Limb (tissue), 2 donors: ENCODE data around the gene GARIN1A.
A peak's percentile ranks its signal among the peaks of the same experiment; 100 is the strongest.
"Not testable (repeated sequence)": the region's sequence is repeated elsewhere in the genome, so short reads cannot be mapped to it uniquely, and the experiment has no call there.

ENCODE experiments used
- DNase-seq, 2 donors: peaks; one replicate each; pipeline ENCODE4 v3.0.0-alpha.2; 2016; ENCODE audit errors: extremely low spot score in 2 of 2

Gene GARIN1A

DNA sequence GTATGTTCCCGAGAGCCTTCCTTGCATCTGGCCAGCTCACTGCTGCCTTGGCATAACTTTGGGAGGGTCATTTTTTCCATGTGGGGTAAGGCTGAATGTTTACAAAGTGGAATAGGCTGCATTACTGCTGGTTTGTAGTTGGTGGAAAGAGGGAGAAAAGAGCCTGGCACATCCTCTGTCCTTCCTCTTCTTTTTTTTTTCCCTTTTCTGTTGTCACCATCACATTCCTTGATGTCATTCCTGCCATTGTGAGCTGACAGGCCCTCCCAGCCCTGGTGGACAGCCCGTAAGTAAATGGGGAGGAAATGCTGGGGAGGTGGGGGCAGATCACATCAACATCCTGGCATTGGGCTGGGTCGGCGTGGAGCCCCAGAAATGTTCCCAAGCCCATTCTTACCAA, at the start of gene GARIN1A:
GARIN1A (plus strand) TSS at position 301 of the 400 bp plus-strand sequence. CDS start 106 bp downstream, outside the sequence.
- no peak for DNase-seq

DNA sequence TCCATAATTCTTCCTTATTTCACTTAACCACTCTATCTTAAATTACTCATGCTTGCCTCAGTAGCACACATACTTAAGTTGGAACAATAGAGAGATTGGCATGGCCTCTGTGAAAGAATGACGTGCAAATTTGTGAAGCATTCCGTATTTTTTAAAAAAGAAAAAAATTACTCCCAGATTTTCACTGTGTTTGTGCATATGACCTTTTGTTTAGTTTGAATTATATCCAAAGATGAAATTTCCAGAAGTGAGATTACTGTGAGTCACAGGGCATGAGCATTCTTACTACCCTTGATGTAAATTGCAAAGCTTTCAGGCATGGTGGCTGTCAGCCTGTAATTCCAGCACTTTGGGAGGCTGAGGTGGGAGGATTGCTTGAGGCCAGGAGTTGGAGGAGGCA, 45.0 kb upstream of the GARIN1A start:
- DNase-seq: not testable (repeated sequence)

DNA sequence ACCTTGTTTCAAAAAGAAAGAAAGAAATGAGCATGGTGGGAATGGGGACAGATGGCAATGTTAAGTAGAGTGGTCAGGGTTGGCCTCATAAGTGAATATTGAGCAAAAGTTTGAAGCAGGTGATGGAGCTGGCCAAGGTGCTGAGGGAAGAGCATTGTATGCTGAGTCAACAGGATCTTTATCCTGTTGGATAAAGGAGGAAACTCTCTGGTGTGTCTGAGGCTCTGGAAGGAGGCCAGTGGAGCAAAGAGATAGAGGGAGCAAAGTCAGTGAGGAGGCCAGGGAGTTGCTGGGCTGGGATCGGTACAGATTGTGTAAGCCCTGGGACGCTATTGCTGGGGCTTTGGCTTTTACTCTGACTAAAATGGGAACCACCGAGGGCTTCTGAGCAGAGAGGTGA, 38.2 kb upstream of the GARIN1A start:
- DNase-seq: not testable (repeated sequence)

DNA sequence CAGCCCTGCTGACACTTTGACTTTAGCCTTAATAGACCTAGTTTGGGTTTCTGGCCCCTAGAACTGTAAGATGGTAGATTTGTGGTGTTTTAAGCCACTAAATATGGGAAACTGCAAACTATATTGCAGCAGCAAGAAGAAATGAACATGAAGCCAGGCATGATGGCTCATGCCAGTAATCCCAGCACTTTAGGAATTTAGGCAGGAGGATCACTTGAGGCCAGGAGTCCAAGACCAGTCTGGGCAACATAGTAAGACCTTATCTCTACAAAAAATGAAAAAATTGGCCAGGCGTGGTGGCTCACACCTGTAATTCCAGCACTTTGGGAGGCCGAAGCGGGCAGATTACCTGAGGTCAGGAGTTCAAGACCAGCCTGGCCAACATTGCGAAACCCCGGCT, 26.9 kb upstream of the GARIN1A start:
- not testable (repeated sequence) for DNase-seq

DNA sequence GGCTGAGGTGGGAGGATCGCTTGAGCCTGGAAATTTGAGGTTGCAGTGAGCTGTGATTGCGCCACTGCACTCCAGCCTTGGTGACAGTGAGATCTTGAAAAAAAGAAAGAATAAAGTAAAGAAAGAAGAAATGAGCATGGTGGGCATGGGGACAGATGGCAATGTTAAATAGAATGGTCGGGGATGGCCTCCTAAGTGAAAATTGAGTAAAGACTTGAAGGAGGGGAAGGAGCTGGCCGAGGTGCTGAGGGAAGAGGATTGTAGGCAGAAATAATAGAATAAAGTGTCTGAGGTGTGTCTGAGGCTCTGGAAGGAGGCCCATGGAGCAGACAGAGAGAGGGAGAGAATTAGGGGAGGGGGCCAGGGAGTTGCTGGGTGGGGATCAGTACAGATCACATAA, 26.2 kb upstream of the GARIN1A start:
- not testable (repeated sequence) for DNase-seq

DNA sequence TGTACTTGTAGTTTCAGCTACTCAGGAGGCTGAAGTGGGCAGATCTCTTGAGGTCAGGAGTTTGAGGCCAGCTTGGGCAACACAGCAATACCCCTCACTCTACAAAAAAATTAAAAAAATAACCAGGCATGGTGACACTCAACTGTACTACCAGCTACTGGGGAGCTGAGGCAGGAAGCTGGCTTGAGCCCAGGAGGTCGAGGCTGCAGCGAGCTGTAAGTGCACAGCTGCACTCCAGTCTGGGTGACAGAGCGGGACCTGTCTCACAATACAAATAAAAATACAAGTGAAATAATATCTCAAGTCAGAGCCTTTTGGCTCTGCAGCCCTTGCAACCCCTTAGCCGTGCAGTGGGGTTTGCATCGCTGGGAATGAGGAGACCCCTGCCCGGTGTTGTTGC, 25.2 kb upstream of the GARIN1A start:
- not testable (repeated sequence) for DNase-seq

DNA sequence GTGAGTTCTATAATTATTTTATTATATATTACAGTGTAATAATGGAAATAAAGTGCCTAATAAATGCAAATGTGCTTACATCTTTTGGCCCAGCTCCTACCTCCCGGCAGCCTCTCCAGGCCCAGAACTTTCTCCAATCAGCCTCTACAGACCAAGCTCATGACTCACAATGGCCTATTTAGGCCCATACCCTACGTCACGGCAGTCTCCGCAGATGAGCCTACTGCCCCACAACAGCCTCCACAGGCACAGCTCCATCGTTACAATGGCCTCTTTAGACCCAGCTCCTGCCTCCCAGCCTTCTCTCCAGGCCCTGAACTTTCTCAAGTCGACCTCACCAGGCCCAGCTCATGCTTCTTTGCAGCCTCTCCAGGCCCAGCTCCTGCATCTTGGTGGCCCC, 21.0 kb upstream of the GARIN1A start:
- not testable (repeated sequence) for DNase-seq

DNA sequence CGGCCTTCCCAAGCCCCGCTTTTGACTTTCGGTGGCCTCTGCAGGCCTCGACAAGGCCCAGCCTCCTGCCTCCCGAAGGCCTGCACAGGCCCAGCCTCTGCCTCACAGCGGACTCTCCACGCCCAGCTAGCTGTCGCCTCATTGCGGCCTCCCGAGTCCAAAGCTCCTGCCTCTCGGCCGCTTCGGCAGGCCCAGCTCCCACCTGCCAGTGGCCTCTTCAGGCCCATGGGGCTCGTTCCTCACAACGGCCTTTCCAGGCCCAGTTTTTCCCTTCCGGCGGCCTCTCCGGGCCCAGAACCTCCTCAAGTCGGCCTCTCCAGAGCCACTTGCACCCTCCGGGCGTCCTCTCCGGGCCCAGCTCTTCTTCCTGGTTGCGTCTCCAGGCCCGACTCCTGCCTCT, 19.5 kb upstream of the GARIN1A start:
- not testable (repeated sequence) for DNase-seq

DNA sequence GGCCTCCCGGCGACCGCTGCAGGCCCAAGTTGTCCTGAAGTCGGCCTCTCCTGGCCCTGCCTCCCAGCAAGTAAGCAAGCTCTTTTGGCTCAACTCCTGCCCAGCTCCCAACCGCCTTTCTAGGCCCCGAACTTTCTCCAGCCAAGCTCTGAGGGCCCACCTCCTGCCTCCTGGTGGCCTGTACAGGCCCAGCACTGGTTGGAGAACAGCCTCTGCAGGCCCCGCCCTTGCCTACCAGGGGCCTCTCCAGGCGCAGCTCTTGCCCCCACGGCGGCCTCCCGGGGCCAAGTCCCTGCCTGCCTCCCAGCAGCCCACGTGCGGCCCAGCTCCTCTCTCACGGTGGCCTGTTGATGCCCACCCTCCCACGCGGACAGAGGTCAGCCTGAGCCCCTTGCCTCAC, 18.9 kb upstream of the GARIN1A start:
- DNase-seq: not testable (repeated sequence)

DNA sequence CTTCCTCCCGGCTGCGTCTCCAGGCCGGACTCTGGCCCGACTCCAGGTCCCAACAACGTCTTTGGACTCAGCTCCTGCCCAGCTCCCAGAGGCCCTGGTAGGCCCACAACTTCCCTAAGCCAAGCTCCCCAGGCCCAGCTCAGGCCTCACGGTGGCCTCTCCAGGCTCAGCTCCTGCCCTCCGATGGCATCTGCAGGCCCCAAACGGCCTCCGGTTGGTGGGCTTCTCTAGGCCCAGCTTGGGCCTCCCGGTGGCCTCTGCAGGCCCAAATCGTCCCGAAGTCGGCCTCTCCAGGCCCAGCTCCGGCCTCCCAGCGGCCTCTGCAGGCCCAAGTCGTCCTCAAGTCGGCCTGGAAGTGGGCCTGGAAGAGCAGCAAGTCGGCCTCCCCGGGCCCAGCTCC, 18.0 kb upstream of the GARIN1A start:
- DNase-seq: not testable (repeated sequence)

DNA sequence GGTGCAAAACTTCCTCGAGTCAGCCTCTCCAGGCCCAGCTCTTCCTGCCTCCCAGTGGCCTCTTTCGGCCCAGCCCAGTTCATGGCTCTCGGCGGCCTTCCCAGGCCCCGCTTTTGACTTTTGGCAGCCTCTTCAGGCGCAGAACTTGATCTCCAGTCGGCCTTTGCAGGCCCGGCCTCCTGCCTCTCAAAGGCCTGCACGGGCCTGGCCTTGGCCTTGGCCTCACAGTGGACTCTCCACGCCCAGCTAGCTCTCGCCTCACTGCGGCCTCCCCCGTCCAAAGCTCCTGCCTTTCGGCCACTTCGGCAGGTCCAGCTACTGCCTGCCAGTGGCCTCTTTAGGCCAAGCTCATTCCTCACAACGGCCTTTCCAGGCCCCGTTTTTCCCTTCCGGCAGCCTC, 17.6 kb upstream of the GARIN1A start:
- not testable (repeated sequence) for DNase-seq

DNA sequence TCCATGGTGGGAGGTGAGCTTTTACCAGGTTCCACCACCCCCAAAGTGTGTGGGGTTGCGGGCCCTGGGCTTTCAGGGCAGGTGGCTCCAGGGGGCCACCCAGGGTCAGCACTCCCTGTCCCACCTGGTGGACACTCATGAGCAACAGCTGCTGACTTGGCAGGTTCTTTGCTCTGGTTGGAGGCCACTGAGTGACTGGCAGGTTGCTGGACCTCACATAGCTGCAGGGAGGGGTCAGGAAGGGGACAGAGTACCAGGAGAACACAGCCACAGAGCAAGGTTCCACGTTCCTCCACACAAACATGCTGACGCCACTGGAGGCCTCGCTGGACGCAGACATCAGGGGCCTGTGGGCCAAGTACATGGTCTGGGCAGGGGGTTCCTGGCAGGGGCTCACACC, 13.7 kb upstream of the GARIN1A start:
- not testable (repeated sequence) for DNase-seq

DNA sequence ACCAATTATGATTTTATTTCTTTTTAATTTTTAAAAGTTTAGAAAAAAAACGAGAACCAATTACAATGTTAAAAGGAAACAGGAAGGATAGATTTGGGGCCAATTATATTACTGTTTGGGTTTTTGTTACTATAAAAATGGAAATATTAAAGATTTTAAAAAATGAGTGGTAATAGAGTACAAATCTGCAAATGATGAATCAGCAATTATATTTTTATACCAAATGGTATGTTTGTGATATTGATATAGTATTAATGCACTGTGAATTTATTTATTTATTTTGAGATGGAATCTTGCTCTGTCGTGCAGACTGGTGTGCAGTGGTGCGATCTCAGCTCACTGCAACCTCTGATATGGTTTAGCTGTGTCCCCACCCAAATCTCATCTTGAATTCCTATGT, 11.5 kb upstream of the GARIN1A start:
- no peak for DNase-seq

DNA sequence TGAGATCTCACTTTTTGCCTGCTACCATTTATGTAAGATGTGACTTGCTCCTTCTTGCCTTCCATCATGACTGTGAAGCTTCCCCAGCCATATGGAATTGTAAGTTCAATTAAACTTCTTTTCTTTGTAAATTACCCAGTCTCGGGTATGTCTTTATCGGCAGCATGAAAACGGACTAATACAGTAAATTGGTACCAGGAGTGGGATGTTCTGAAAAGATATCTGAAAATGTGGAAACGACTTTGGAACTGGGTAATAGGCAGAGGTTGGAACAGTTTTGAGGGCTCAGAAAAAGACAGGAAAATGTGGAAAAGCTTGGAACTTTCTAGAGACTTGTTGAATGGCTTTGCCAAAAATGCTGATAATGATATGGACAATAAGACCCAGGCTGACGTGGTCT, 10.6 kb upstream of the GARIN1A start:
- DNase-seq: no peak

DNA sequence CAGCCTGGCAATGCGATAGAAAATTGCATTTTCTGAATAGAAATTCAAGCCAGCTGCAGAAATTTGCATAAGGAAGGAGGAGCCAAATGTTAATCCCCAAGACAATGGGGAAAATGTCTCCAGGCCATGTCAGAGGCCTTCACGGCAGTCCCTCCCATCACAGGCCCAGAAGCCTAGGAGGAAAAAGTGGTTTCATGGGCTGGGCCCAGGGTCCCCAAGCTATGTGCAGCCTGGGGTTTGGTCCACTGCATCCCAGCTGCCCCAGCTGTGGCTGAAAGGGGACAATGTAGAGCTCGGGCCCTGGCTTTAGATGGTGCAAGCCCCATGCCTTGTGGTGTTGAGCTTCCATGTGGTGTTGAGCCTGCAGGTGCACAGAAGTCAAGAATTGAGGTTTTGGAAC, 10.0 kb upstream of the GARIN1A start:
- no peak for DNase-seq

DNA sequence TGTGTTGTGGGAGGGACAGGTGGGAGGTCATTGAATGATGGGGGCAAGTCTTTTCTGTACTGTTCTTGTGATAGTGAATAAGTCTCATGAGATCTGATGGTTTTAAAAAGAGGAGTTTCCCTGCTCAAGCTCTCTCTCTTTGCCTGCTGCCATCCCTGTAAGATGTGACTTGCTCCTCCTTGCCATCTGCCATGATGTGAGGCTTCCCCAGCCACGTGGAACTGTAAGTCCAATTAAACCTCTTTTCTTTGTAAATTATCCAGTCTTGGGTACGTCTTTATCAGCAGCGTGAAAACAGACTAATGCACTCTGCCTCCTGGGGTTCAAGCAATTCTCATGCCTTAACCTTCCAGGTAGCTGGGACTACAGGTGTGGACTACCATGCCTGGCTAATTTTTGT, 8.9 kb upstream of the GARIN1A start:
- DNase-seq: not testable (repeated sequence)

DNA sequence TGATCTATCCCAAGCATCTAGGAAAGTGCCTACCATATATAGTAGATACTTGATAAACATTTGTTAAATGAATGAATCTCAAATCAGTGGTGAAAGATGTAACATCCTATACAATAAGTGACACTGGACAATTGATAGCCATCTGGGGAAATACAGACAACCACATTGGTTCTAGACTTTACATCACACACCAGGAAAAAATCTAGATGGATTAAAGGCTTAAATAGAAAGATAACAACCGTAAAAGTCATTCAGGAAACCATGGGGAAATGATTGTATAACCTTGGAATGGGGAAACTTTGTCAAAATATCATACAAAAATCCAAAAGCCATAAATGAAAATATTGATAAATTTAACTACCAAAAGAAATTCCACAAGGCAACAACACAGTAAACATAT, 7.0 kb upstream of the GARIN1A start:
- no peak for DNase-seq

DNA sequence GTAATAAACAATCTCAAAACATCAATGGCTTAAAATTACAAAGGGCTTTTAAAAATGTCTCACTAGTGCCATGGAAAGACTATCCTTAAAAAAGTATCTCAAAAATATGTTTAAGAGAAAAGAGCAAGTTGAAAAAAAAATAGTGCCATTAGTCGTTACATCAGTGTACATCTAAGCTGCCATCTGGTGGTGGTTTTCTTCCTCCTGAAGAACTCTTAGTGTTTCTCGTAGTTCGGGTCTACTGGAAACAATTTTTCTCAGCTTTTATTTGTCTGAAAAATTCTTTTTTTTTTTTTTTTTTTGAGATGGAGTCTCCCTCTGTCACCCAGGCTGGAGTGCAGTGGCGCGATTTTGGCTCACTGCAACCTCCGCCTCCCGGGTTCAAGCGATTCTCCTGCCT, 5.9 kb upstream of the GARIN1A start:
- DNase-seq: no peak

DNA sequence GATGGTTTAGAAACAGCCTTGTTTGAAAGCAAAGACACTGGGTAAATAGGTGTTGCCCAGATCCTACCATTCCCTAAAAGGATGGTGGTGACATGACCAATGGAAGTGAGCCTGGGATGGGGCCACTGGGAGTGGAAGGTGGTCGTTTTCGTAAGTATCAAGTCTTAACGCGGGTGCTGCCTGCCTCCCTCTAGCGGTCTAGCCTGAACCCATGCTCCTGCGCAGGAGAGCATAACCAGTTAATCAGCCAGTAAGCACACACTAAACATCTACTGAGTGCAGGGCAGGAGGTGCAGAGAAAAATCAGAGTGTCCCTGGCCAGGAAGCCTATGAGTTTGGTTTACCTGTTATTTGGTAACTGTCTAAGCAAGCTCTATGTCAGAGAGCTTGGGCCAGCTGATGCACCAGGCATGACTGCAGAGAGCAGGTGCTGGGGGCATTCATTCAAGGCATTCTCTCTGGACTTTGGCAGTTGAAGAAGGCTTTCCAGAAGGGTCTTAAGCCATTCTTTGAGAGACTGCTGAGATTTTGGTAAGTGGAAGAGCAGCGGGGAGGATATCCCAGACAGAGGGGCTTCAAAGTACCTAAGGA, 930 bp downstream of the GARIN1A start:
- peak in 1 of 2 donors; percentile 44 for DNase-seq

DNA sequence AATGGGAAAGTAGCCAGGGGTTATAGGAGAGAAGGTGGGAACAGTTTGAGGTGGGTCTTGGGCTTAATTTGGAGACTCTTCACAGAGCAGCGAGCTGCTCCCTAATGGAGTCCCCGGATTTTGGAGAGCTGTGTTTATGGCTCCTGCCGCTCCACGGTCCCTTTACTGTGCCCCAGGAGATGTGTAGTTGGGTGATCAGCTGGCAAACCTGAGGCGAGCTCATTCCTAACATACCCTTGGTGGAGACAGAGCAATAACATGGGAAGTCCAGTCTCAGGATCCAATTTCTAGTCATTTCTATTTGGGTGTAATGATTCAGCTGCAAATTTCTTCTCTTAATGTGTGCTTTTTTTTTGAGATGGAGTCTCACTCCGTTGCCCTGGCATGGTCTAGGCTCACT, 1.5 kb downstream of the GARIN1A start:
- no peak for DNase-seq

DNA sequence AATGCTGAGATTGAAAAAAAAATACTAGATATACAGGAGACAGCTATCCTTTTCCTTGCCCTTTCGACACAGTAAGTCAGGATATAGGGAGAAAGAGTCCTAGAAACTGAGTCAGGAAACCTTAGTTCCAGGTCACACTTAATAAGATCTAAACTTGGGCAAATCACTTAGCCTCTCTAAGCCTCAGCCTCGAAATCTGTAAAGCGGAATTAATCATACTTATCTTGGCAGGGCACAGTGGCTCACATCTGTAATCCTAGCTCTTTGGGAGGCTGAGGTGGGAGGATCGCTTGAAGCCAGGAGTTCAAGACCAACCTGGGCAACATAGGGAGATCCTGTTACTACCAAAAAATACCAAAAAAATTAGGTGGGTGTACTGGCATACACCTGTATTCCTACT, 4.6 kb downstream of the GARIN1A start:
- no peak for DNase-seq

DNA sequence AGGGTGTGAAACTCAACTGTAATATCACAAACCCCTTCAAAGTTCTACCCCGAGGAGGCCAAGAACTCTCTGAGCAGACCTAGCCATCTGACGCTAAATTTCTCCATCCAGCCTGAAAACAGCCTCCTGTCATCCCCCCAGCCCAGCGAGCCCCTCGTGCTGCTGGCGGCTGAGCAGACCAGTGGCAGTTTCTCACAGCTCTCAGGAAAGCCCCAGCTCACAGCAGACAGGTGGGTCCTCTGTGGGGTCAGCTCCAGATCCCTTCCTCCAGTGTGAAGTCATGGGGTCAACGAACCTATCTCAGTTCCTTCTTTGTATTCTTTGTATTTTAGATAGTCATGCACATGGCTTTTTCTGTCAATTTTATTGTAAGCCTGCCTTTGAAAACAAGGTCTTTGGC, 7.8 kb downstream of the GARIN1A start:
- no peak for DNase-seq

DNA sequence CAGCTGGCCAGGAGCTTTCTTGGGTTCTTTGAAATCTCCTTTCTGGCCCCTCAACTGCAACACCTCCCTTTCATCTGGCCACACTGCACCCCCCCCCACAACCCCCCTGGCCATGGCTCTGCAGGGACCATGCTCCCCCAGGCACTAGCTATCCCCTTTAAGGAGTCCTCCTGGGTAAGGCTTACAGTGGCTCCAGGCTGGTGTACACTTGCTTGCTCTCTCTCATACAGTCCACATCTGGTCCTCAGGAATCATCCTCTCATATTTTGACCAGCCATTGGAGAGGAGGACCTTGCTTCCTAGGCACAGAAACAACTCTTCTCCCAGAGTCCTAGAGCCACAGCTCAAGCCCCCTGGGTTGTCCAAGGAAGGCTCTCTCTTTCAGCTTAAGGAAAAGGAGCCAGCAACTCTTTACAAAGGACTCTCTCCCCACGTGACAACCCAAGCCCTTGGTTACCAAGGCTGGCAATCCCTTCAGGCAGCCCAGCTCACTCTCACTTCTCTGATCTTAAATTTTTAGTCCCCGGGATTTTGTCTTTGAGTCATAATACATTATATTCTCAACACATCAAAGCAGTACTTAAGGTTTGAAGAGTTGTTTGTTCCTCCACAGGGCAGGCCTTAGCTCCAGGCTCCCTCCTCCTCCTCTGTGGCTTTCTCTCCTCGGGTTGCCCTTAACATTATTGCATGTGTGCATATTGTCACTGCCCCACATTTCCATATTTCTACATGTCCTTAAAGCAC, 9.9 kb downstream of the GARIN1A start:
- no peak for DNase-seq
